ENCODE results near the gene LAMA2. TPM values are rescaled to one million over a fixed set of nuclear protein-coding genes. Genes with fewer than 3 reads are reported as not detected.
A peak's percentile ranks its signal among the peaks of the same experiment; 100 is the strongest.

LAMA2 gene
- total RNA-seq, 4 donors from 2014 or later, result 15.4 to 55.3 (median 38.7) TPM

DNA sequence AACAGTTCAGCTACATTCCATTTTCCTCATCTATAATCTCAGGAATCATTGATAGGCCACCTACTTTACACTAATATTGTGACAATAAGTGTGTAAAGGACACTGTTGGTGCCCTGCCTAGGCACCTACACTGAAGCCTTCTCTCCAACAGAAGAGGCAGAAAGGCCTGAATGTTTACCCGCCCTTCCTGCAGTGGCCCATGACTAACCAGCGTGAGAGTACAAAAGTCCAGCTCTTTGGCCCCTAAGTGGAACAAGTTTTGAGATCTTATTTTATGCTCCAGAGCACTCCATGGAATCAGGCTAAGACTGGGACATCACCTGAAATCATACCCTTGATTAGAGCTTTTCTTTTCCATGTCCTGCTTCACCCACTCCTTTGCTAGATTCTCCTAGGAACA lies 467.3 kb downstream of the LAMA2 start:
- H3K4me1 ChIP-seq, result no peaks in the 10 kb centered on the region
- no peak overlapping the region for H3K27ac ChIP-seq
- TF ChIP-seq, protein P1, sequence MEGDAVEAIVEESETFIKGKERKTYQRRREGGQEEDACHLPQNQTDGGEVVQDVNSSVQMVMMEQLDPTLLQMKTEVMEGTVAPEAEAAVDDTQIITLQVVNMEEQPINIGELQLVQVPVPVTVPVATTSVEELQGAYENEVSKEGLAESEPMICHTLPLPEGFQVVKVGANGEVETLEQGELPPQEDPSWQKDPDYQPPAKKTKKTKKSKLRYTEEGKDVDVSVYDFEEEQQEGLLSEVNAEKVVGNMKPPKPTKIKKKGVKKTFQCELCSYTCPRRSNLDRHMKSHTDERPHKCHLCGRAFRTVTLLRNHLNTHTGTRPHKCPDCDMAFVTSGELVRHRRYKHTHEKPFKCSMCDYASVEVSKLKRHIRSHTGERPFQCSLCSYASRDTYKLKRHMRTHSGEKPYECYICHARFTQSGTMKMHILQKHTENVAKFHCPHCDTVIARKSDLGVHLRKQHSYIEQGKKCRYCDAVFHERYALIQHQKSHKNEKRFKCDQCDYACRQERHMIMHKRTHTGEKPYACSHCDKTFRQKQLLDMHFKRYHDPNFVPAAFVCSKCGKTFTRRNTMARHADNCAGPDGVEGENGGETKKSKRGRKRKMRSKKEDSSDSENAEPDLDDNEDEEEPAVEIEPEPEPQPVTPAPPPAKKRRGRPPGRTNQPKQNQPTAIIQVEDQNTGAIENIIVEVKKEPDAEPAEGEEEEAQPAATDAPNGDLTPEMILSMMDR (IDR thresholded peaks at IDR 0.05), result no peak
- TF ChIP-seq POLR2A (IDR thresholded peaks at IDR 0.05), result no peak
- no peaks in the 10 kb centered on the region for H3K9me3 ChIP-seq
- peak in 1 of 3 donors; percentile 69 for DNase-seq
- H3K36me3 ChIP-seq, result no peaks in the 10 kb centered on the region
- H3K27me3 ChIP-seq, result no peaks in the 10 kb centered on the region
- H3K4me3 ChIP-seq, result no peak overlapping the region

DNA sequence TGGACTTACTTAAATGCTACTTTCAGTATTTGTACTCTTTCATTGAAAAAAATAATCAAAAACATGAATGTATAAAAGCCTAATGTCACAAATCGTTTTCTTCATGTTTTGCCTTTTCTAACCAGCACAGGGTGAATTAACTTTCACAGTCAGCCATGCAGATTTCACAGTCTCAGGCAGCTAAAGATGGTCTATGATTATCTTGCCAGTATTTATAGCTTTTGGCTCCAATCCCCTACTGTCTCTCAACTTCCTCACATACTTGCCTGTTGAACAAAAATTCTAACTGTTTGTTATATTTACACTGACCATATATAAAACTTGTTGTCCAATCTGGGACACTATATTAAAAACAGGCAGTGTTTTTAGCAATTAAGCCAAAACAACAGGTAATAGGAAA lies 468.9 kb downstream of the LAMA2 start:
- Histone ChIP-seq H3K27me3 (no peaks in the 10 kb centered on the region), H3K27ac (no peak overlapping the region), H3K9me3 (no peaks in the 10 kb centered on the region), H3K4me1 (no peaks in the 10 kb centered on the region), H3K36me3 (no peaks in the 10 kb centered on the region), H3K4me3 (no peak overlapping the region)
- TF ChIP-seq, protein P1 (IDR thresholded peaks at IDR 0.05), result no peak
- TF ChIP-seq POLR2A (IDR thresholded peaks at IDR 0.05), result no peak
- DNase-seq, result no peak

DNA sequence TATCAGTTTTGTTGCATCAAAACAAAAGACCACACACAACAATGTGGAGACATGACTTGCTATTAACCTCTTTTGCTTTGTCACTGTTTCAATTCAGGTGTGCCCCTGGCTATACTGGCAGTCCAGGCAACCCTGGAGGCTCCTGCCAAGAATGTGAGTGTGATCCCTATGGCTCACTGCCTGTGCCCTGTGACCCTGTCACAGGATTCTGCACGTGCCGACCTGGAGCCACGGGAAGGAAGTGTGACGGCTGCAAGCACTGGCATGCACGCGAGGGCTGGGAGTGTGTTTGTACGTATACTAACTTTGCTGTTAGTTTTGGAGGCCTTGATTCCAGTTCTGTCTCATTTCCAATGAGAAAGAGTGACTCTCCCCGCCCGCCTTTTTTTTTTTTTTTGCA lies 470.1 kb downstream of the LAMA2 start:
- Histone ChIP-seq H3K4me3 (no peak overlapping the region), H3K4me1 (no peaks in the 10 kb centered on the region), H3K9me3 (no peaks in the 10 kb centered on the region), H3K27me3 (no peaks in the 10 kb centered on the region), H3K27ac (no peak overlapping the region), H3K36me3 (no peaks in the 10 kb centered on the region)
- DNase-seq, result peak in 2 of 3 donors; percentile 48 to 54
- TF ChIP-seq POLR2A (IDR thresholded peaks at IDR 0.05), result no peak
- TF ChIP-seq, protein P1 (IDR thresholded peaks at IDR 0.05), result no peak

DNA sequence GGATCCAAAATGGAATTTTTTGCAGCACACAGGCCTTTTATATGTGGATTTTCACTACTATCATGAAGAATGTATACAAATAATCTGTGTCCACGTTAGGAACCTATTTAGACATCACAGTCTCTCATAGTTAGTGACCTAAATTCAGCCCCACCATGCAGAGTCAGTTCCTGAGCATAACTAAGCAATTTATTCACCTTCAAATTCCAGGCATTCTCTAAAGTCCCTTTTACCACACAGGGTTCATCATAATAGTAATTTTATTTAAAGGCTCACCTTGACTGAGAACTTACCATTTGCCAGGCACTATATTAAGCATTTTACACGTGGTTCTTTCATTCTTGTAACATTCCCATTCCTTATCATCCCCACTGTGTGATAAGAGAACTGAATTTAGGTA lies 473.2 kb downstream of the LAMA2 start:
- Histone ChIP-seq H3K27me3 (no peaks in the 10 kb centered on the region), H3K4me1 (no peaks in the 10 kb centered on the region), H3K27ac (no peak overlapping the region), H3K9me3 (no peaks in the 10 kb centered on the region), H3K36me3 (no peaks in the 10 kb centered on the region), H3K4me3 (no peak overlapping the region)
- no peak for DNase-seq
- TF ChIP-seq, protein P1 (IDR thresholded peaks at IDR 0.05), result no peak
- no peak for TF ChIP-seq POLR2A (IDR thresholded peaks at IDR 0.05)

DNA sequence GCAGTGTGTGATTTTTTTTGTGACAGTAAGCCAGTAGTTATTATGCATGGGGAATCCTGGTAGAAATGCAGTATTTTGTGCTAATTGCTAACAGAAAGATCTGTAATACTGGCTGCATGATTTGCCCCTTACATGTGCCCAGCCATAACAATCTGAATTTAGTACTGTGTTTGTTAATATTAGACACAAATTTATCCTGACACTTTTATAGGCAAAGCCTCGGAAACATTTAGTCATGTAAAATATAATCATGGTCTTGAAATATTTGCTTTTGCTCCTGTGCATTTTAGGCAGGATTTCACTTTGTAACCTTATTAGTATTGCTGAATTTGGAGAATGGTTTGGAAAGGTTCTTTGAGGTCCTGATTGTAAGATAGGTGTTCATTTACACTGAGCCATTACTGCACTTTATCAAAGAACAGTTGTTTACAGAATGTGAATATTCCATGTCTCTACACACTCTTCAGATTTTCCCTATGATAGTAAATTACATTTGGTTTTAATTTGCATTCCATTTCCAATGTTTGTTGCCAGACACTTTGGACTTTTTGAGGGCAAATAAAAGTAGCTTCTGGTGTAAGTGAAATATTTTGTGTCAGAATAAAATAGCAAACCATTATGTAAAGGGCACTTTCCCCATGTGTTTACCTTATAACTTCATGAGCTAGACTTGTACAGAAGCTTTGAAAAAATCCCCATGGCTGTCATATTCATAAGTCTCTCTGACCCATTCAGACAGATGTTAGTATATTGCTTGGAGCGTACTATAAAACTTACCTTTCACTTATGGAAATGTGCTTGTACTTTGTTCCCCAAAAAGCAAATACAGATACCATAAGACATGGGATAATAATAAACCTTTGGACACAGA lies 477.1 kb downstream of the LAMA2 start:
- no peaks in the 10 kb centered on the region for H3K27me3 ChIP-seq
- H3K27ac ChIP-seq, result no peak overlapping the region
- H3K4me1 ChIP-seq, result no peaks in the 10 kb centered on the region
- H3K9me3 ChIP-seq, result no peaks in the 10 kb centered on the region
- no peak for DNase-seq
- TF ChIP-seq POLR2A (IDR thresholded peaks at IDR 0.05), result no peak
- TF ChIP-seq, protein P1 (IDR thresholded peaks at IDR 0.05), result no peak
- H3K36me3 ChIP-seq, result no peaks in the 10 kb centered on the region
- H3K4me3 ChIP-seq, result no peak overlapping the region
